DND-41 (cell line): ENCODE results near the gene CXXC4.

ENCODE experiments used
- CTCF ChIP-seq: IDR thresholded peaks from 2 replicates; pipeline ENCODE4 v1.5.1; 2012; ENCODE audit warnings: borderline replicate concordance, low read length, moderate library complexity, mild to moderate bottlenecking; ENCODE audit not compliant: poor library complexity, severe bottlenecking; ENCODE audit errors: extremely low read depth
- EZH2 ChIP-seq: IDR thresholded peaks from 3 replicates; pipeline ENCODE4 v1.6.1; 2012; ENCODE audit warnings: borderline replicate concordance, low read depth, mild to moderate bottlenecking, moderate library complexity, low read length, inconsistent platforms; ENCODE audit not compliant: severe bottlenecking

DNA sequence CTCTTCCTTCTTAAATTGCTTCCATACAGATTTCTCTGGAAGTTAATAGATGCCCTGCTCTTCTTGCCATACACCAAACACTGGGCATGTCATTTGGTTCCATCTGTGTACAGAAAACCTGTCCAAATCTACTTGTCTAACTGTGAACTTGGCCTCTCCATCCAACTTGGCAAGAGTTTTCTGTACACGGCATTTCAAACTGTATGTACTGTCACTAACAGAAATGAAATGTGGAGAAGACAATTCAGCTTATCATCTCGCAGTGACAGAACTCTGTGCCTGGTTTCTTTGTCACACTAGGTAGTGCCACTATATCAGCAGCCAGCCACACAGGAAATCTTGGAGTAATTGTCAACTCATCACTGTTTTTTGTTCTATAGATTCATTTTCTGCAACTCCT, 58.2 kb downstream of the CXXC4 start:
- no peak for TF ChIP-seq EZH2
- no peak for TF ChIP-seq CTCF
